Measurements from ENCODE around the gene LY6G6D. TPM values are rescaled to one million over a fixed set of nuclear protein-coding genes. Genes with fewer than 3 reads are reported as not detected.

The LY6G6D gene
- total and polyA plus RNA-seq, 2 donors (not counting 3 experiments of a cell fraction or from before 2014, with no cell fraction given): not detected

DNA sequence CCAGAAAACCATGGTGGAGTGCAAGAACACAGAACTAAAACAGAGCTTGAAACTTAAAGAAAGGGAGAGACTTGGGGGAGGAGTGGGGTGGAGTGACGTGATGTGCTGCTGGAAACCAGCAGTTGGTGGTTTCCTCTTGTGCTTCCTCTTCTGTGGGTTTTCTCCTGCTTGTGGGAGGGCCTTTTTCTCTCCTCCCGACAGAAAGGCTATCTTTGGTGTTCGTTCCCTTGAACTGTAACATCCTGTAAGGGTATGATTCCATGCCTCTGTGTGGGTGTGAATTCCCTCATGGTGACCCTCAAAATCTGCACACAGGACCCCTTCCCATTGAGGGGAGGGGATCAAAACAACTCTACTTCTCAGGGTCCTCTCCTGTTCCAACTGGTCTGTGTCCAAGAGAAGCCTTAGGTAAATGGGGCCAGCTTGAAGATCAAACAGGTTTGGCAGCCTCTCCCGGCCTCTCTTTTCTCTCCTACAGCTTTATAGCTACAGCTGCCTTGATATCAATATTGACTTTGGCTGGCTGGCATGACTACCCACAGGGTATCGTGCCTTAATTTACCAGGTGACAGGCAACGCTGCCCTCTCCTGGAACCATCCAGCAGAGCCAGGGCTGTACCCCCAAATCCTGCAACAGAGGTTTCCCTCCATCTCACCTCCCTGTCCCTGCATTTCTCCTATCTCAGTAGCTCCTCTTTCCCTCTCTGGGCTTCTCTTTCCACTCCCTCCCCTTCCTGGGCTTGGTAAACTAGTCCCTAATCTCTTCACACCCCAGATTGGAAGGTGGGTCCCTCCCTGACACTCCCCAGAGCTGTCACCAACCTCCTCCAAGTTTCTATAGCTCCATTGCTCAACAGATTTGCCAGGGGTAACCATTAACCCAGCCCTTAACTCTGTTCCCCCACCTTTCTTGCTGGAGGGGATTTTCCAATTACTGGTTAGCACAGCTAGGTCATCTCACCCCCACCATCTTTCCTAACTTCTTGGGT is 23.1 kb downstream of the LY6G6D start:
- peak overlapping the region; percentile 80 for H3K9ac ChIP-seq (replicated peaks; ENCODE audit: extremely low read depth, insufficient read depth, low read length)

More for the DNA sequence above, 23.1 kb downstream of the LY6G6D start:
- Histone ChIP-seq H3K27me3 (ENCODE audit: control insufficient read depth in 2 of 2, insufficient read depth in 2 of 2, low read length in 2 of 2) (no peaks in the 10 kb centered on the region), H3K4me2 (ENCODE audit: insufficient read depth, low read length) (peak overlapping the region; percentile 93), H2AFZ (ENCODE audit: low read depth, low read length) (no peak overlapping the region), H3K36me3 (ENCODE audit: control insufficient read depth in 2 of 2, extremely low read depth in 1 of 2, insufficient read depth in 2 of 2, low read length in 2 of 2) (peaks cover 0 to 9% of the 10 kb centered on the region in 2 experiments), H4K20me1 (replicated peaks; ENCODE audit: control insufficient read depth, extremely low read depth, insufficient read depth, low read length) (no peaks in the 10 kb centered on the region), H3K27ac (ENCODE audit: insufficient read depth, low read depth, low read length) (peak overlapping the region; percentile 94), H3K9me1 (replicated peaks; ENCODE audit: control insufficient read depth, extremely low read depth, insufficient read depth, low read length) (no peaks in the 10 kb centered on the region), H3K9me3 (replicated peaks; ENCODE audit: control insufficient read depth, insufficient read depth, low read length) (no peaks in the 10 kb centered on the region), H3K79me2 (ENCODE audit: control insufficient read depth, insufficient read depth, low read length) (peaks cover 39% of the 10 kb centered on the region), H3K4me1 (ENCODE audit: control insufficient read depth, extremely low read depth, insufficient read depth, low read length) (peaks cover 40% of the 10 kb centered on the region), H3K4me3 (replicated peaks in 1 of 3; ENCODE audit: insufficient read depth in 1 of 3, low read depth in 1 of 3, low read length in 3 of 3) (peak overlapping the region in 1 of 3 experiments; percentile 56)
- peak; percentile 90 for DNase-seq (ENCODE audit: low read depth, low spot score)
- dilution Hi-C loops (cut with MboI; ENCODE audit: extremely low pct_ligation_motif_present, low sequenced_read_pairs): no loop called here
- TF ChIP-seq, protein P1, sequence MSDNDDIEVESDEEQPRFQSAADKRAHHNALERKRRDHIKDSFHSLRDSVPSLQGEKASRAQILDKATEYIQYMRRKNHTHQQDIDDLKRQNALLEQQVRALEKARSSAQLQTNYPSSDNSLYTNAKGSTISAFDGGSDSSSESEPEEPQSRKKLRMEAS (IDR thresholded peaks at IDR 0.05; ENCODE audit: insufficient read depth, insufficient read length): no peak
- TF ChIP-seq POLR2AphosphoS5 (IDR thresholded peaks at IDR 0.05; ENCODE audit: insufficient read depth, low read depth, low read length) (peak; percentile 82), MYC (IDR thresholded peaks at IDR 0.05; ENCODE audit: low read depth, low read length) (no peak), GATA2 (IDR thresholded peaks at IDR 0.05; ENCODE audit: insufficient read depth, insufficient read length, low read depth, low read length) (no peak), EZH2 (IDR thresholded peaks at IDR 0.05; ENCODE audit: borderline replicate concordance, low read depth, low read length, severe bottlenecking) (no peak), FOS (IDR thresholded peaks at IDR 0.05; ENCODE audit: borderline replicate concordance, insufficient read depth, low read length) (no peak), JUN (IDR thresholded peaks at IDR 0.05; ENCODE audit: borderline replicate concordance, insufficient read depth, insufficient read length, low read depth) (no peak), POLR2A (IDR thresholded peaks at IDR 0.05; ENCODE audit: low read depth, low read length) (peak; percentile 75)
- TF ChIP-seq, protein P2, sequence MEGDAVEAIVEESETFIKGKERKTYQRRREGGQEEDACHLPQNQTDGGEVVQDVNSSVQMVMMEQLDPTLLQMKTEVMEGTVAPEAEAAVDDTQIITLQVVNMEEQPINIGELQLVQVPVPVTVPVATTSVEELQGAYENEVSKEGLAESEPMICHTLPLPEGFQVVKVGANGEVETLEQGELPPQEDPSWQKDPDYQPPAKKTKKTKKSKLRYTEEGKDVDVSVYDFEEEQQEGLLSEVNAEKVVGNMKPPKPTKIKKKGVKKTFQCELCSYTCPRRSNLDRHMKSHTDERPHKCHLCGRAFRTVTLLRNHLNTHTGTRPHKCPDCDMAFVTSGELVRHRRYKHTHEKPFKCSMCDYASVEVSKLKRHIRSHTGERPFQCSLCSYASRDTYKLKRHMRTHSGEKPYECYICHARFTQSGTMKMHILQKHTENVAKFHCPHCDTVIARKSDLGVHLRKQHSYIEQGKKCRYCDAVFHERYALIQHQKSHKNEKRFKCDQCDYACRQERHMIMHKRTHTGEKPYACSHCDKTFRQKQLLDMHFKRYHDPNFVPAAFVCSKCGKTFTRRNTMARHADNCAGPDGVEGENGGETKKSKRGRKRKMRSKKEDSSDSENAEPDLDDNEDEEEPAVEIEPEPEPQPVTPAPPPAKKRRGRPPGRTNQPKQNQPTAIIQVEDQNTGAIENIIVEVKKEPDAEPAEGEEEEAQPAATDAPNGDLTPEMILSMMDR (IDR thresholded peaks at IDR 0.05; ENCODE audit: extremely low read depth in 1 of 2, insufficient read depth in 1 of 2, low read depth in 1 of 2, low read length in 2 of 2): peak in 1 of 2 donors; percentile 26
- POLR2A ChIA-PET: interaction anchor here (0.6 to 3.2 kb wide), 4 partner anchors 55 to 89 kb away, joined by 3 to 19 read pairs (median 9); partner anchors contain the start of genes HSPA1A, HSPA1B and HSPA1L
- intact Hi-C loops (cut with micrococcal nuclease): loop anchor here (1.0 to 10.0 kb wide), 7 partner anchors 8 to 193 kb away; partner anchors contain the start of genes ABHD16A, ATP6V1G2, BAG6 and C6orf47
- peak; percentile 96 for FAIRE-seq
- BruUV-seq (replicated peaks): TSS peak; percentile 28
- CTCF ChIA-PET: interaction anchor here (0.6 to 6.0 kb wide), 18 partner anchors 8 to 92 kb away, joined by 3 to 55 read pairs (median 4); partner anchors contain the start of genes BAG6, DDAH2, HSPA1B and LY6G5C

All from endothelial cell of umbilical vein (primary cell).